C4-2B (cell line): ENCODE results near the gene TRPM8.

Experiments
- CTCF ChIP-seq: fragments of 450-650 bp; conservative IDR thresholded peaks from 2 replicates; pipeline ENCODE4 v1.5.1; 2017; ENCODE audit warnings: mild to moderate bottlenecking
- ZFX ChIP-seq: fragments of 450-650 bp; IDR thresholded peaks from 2 replicates; pipeline ENCODE4 v1.6.1; 2017

DNA sequence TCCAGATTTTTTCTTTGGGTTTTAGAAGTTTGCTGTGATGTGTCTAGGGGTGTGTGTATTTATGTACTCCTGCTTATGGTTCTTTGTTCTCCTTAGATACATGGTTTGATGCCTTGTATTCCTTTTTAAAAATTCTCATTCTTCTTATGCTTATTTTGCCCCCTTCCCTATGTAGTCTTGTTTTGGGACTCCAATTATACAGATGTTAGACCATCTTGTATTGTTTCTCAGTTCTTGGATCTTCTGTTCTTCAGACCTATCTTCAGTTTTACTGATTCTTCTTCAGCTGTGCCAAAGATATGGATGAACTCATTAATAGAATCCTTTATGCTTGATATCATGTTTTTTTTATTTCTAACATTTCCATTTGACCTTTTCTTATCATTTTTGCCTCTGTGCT, 34.8 kb upstream of the TRPM8 start:
- no peak for TF ChIP-seq CTCF
- no peak for TF ChIP-seq ZFX
